Mucosa of descending colon (tissue), 3 donors: ENCODE measurements around the gene CATSPERB. TPM values are rescaled to one million over a fixed set of nuclear protein-coding genes. Genes with fewer than 3 reads are reported as not detected.

Experiments used
- ATAC-seq: fragments of 200-7000 bp; cut with Tn5 transposase; one replicate; pipeline ENCODE4 v1.9.1; 2020; ENCODE audit warnings: mild to moderate bottlenecking, moderate library complexity
- DNase-seq, 3 donors: peaks; one replicate each; pipeline ENCODE4 v3.0.0-alpha.2; 2020
- H3K36me3 ChIP-seq: fragments of 200-600 bp; one replicate; pipeline ENCODE4 v1.8.0; 2021; ENCODE audit warnings: low read depth, mild to moderate bottlenecking
- H3K4me1 ChIP-seq: fragments of 200-600 bp; one replicate; pipeline ENCODE4 v1.8.0; 2021; ENCODE audit warnings: low read depth, mild to moderate bottlenecking
- H3K4me3 ChIP-seq: fragments of 200-600 bp; one replicate; pipeline ENCODE4 v1.8.0; 2021; ENCODE audit warnings: mild to moderate bottlenecking
- H3K9me3 ChIP-seq: fragments of 200-600 bp; one replicate; pipeline ENCODE4 v1.8.0; 2021; ENCODE audit warnings: mild to moderate bottlenecking
- intact Hi-C, 2 donors: fragments of 100-400 bp; cut with DNase I in 1 of 2; cut with micrococcal nuclease in 1 of 2; formaldehyde crosslinking; loops; one replicate each; pipeline versions ENCODE4 v1.11.0 to v1.11.1; 2022; cut with DNase I, micrococcal nuclease
- total RNA-seq, 3 donors: library from RNA; stranded (reverse); fragmentation: NEBNext Ultra II Directional in 2 of 3; extraction: Animal tissue kit (Norgen Biotek cat#: 25700) in 2 of 3; gene quantifications; one replicate each; pipeline versions ENCODE4 v1.2.1 to v1.2.4, GENCODE V29; 2021 to 2023
- TF ChIP-seq, protein P1 (sequence below): fragments of 200-600 bp; IDR thresholded peaks from one replicate; pipeline ENCODE4 v1.8.0; 2022; ENCODE audit warnings: antibody characterized with exemption, mild to moderate bottlenecking
- donor health status: DM: no; HTN: no; CAD: no; lungs with moderate emphysema.
- donor health status: DM: no; HTN: no; CAD: no.
- donor health status: DM: no; HTN: yes; CAD: no.

The CATSPERB gene
- total RNA-seq, 3 donors from 2014 or later, result 3.5 to 7.0 (median 4.1) TPM

DNA sequence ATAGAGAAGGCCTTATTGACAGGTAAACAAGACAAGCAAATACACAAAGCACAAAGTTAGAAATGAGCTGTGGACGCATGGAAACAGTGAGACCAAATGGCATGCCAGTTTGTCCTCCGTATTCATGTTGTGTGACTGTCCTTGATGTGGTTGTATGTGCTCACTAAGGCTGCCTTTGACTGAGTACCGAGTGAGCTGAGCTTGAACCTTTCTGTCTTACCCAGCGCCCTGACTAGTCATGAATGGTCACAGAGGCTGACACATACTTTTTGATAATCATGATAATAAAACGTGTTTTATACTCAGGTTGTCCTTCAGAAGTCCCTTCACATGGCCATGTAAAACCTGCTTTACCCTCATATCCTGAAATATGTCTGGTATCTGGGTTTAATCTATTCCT is 553 bp upstream of the CATSPERB start:
- intact Hi-C loops, result no loop called here
- H3K4me1 ChIP-seq, result no peaks in the 10 kb centered on the region
- DNase-seq (no peak), ATAC-seq (peak; percentile 58)
- TF ChIP-seq, protein P1, sequence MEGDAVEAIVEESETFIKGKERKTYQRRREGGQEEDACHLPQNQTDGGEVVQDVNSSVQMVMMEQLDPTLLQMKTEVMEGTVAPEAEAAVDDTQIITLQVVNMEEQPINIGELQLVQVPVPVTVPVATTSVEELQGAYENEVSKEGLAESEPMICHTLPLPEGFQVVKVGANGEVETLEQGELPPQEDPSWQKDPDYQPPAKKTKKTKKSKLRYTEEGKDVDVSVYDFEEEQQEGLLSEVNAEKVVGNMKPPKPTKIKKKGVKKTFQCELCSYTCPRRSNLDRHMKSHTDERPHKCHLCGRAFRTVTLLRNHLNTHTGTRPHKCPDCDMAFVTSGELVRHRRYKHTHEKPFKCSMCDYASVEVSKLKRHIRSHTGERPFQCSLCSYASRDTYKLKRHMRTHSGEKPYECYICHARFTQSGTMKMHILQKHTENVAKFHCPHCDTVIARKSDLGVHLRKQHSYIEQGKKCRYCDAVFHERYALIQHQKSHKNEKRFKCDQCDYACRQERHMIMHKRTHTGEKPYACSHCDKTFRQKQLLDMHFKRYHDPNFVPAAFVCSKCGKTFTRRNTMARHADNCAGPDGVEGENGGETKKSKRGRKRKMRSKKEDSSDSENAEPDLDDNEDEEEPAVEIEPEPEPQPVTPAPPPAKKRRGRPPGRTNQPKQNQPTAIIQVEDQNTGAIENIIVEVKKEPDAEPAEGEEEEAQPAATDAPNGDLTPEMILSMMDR, result no peak
- H3K36me3 ChIP-seq, result no peaks in the 10 kb centered on the region
- H3K9me3 ChIP-seq, result no peaks in the 10 kb centered on the region
- no peak overlapping the region for H3K4me3 ChIP-seq

DNA sequence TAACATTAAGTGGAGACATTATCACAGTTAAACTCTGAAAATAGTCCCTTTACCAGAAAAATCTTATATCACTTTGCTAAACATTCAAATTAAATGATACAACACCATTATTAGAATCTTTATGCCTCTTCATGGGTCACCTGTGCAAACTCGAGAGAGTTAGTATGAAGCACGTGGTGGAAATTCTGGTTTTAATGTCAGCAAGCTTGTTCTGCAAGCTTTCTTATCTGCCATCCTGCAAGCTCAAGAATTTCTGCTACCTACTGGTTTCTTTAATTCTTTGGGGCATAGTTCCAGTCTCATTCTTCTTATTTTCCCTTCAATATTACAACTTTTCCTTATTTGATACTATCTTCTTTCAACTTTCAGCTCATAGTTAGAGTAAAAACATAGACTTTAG is 868 bp downstream of the CATSPERB start:
- H3K36me3 ChIP-seq, result no peaks in the 10 kb centered on the region
- no peak for DNase-seq
- ATAC-seq, result no peak

DNA sequence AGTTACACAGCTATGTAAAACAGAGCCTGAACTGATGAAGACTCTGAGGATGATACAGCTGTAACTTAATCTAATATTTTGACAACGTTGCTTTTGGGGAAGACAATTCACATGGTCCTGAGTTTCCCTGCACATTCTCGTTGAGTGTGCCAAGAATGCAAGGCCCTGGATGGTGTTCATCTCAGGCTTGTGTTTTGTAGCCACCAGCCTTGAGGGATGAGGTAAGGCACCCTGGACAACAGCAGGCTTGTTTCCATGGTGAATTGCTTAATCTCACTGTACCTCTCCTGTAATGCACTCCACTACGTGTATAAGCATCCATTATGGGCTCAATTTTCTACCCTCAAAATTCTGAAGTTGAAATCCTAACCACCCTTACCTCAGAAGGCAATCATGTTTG is 2.1 kb downstream of the CATSPERB start:
- TF ChIP-seq, protein P1, result no peak
- DNase-seq (no peak), ATAC-seq (no peak)
- intact Hi-C loops, result no loop called here
- H3K36me3 ChIP-seq, result no peaks in the 10 kb centered on the region
- H3K4me1 ChIP-seq, result no peaks in the 10 kb centered on the region
- no peak overlapping the region for H3K4me3 ChIP-seq
- no peaks in the 10 kb centered on the region for H3K9me3 ChIP-seq

More for the DNA sequence above, 868 bp downstream of the CATSPERB start:
- no peaks in the 10 kb centered on the region for H3K4me1 ChIP-seq
- TF ChIP-seq, protein P1, result no peak
- intact Hi-C loops, result no loop called here
- no peaks in the 10 kb centered on the region for H3K9me3 ChIP-seq
- no peak overlapping the region for H3K4me3 ChIP-seq

DNA sequence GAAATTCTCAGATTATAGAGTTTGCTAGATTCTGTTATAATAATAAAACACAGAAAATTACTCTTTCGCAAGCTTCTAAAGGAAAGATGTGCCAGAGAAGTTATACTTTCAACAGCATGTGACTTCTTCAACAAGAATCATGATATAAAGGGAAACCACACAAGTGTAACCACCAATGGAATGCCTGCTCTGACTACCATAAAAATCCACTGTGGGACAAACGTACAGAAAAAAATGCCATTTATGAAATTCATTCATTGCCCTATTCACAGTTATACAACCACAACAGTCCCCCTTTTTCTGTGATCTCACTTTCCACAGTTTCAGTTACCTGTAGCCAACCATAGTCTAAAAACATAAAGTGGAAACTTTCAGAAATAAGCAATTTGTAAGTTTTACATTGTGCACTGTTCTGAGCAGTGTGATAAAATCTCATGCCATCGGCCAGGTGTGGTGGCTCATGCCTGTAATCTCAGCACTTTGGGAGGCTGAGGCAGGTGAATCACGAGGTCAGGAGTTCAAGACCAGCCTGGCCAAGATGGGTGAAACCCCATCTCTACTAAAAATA is 3.2 kb downstream of the CATSPERB start:
- H3K4me3 ChIP-seq, result no peak overlapping the region
- TF ChIP-seq, protein P1, result no peak
- intact Hi-C loops, result no loop called here
- no peaks in the 10 kb centered on the region for H3K36me3 ChIP-seq
- no peaks in the 10 kb centered on the region for H3K9me3 ChIP-seq
- no peaks in the 10 kb centered on the region for H3K4me1 ChIP-seq
- DNase-seq (no peak), ATAC-seq (no peak)

DNA sequence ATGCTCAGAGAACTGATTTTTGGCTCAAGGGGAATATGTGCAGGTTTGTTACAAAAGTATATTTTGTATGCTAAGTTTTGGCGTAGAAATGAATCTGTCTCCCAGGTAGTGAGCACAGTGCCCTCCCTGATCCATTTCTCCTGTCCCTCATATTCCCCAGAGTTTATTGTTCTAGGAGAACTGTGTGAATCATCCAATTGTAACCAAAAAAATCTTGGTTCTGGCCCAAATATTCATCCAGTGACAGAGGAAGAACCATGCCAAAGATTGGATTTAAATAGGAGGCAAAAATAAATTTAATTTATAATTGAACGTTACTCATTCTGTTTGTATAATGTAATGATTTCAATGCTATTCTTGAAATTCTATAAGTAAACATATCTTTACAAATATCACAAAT is 4.8 kb downstream of the CATSPERB start:
- TF ChIP-seq, protein P1, result no peak
- intact Hi-C loops, result no loop called here
- Histone ChIP-seq H3K4me1 (no peaks in the 10 kb centered on the region), H3K36me3 (no peaks in the 10 kb centered on the region), H3K9me3 (no peaks in the 10 kb centered on the region), H3K4me3 (no peak overlapping the region)
- ATAC-seq (no peak), DNase-seq (no peak)

DNA sequence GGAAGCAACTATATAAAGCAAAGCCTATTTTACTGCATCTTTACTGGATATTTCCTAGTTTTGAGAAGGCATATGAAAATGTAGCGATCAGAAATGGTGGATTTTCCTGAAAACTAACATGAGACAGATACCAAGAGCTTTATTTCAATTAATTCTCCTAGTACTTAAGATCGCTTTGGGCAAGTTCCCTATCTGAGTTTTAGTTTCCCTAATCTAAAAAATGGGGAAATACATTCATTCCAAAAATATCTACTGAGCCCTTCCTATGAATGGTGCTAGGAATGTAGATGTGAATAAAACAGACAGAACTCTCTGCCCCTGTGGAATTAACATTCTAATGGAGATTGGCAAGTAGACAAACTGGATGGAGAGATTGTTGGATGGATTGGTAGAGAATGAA is 8.4 kb downstream of the CATSPERB start:
- no peaks in the 10 kb centered on the region for H3K4me1 ChIP-seq
- no peak for DNase-seq
- TF ChIP-seq, protein P1, result no peak
- intact Hi-C loops, result no loop called here
- no peaks in the 10 kb centered on the region for H3K9me3 ChIP-seq
- ATAC-seq, result no peak
- no peak overlapping the region for H3K4me3 ChIP-seq
- no peaks in the 10 kb centered on the region for H3K36me3 ChIP-seq
